ENCODE measurements around the gene WDR37.
"Not testable (repeated sequence)": the region's sequence is repeated elsewhere in the genome, so short reads cannot be mapped to it uniquely, and the experiment has no call there.

The WDR37 gene

GRCh38 chr10:1037098-1037497 lies 19.1 kb upstream of the WDR37 start (continued):
- TF ChIP-seq PRDM10 (tag by site-specific recombination; IDR thresholded peaks at IDR 0.05) (no peak), ZNF660 (tag by site-specific recombination; IDR thresholded peaks at IDR 0.05) (no peak), ZNF670 (tag by site-specific recombination; IDR thresholded peaks at IDR 0.05; ENCODE audit: low read depth) (no peak)

- H3K27ac ChIP-seq (ENCODE audit: extremely low read depth, low read depth, low read length); CTCF ChIA-PET; H3K4me1 ChIP-seq (ENCODE audit: control insufficient read depth, insufficient read depth, low read length); H3K9me3 ChIP-seq (ENCODE audit: control insufficient read depth, insufficient read depth, low read depth, low read length); POLR2A ChIA-PET; H3K4me3 ChIP-seq (ENCODE audit: low read depth, low read length): not testable (repeated sequence)
- H3K36me3 ChIP-seq (ENCODE audit: control insufficient read depth in 2 of 2, insufficient read depth in 1 of 2, low read length in 2 of 2), result peaks cover 38 to 61% of the 10 kb centered on the region in 2 experiments
Observed at GRCh38 chr10:1038769-1039168, 17.4 kb upstream of the WDR37 start.

- Histone ChIP-seq H3K36me3 (ENCODE audit: control insufficient read depth in 2 of 2, insufficient read depth in 1 of 2, low read length in 2 of 2) (peaks cover 38 to 64% of the 10 kb centered on the region in 2 experiments), H3K4me1 (ENCODE audit: control insufficient read depth, insufficient read depth, low read length) (no peaks in the 10 kb centered on the region), H3K27ac (ENCODE audit: extremely low read depth, low read depth, low read length) (no peak overlapping the region), H3K4me3 (ENCODE audit: low read depth, low read length) (no peak overlapping the region), H3K9me3 (ENCODE audit: control insufficient read depth, insufficient read depth, low read depth, low read length) (no peaks in the 10 kb centered on the region)
- ChIA-PET CTCF (no interaction called here), POLR2A (no interaction called here)
- TF ChIP-seq REPIN1 (tag by site-specific recombination; IDR thresholded peaks at IDR 0.05; ENCODE audit: low read depth) (no peak), ZNF10 (tag by site-specific recombination; IDR thresholded peaks at IDR 0.05) (no peak), HOXA7 (CRISPR knock-in tag; IDR thresholded peaks at IDR 0.05; ENCODE audit: borderline replicate concordance) (no peak), CTCF (tag by site-specific recombination; IDR thresholded peaks at IDR 0.05) (no peak), ZNF747 (tag by site-specific recombination; IDR thresholded peaks at IDR 0.05) (no peak), ZIC2 (tag by site-specific recombination; IDR thresholded peaks at IDR 0.05) (peak; percentile 77), GLIS1 (tag by site-specific recombination; IDR thresholded peaks at IDR 0.05) (peak; percentile 35; the same call in 1 of the 2 replicates), ZNF138 (tag by site-specific recombination; IDR thresholded peaks at IDR 0.05; ENCODE audit: borderline replicate concordance) (no peak)
Observed at GRCh38 chr10:1040133-1040532, 16.1 kb upstream of the WDR37 start.

- H3K36me3 ChIP-seq (ENCODE audit: control insufficient read depth in 2 of 2, insufficient read depth in 1 of 2, low read length in 2 of 2), result peaks cover 38 to 60% of the 10 kb centered on the region in 2 experiments
- no peak overlapping the region for H3K27ac ChIP-seq (ENCODE audit: extremely low read depth, low read depth, low read length)
- ChIA-PET POLR2A (no interaction called here), CTCF (no interaction called here)
- H3K4me1 ChIP-seq (ENCODE audit: control insufficient read depth, insufficient read depth, low read length), result no peaks in the 10 kb centered on the region
- H3K4me3 ChIP-seq (ENCODE audit: low read depth, low read length), result no peak overlapping the region
- no peak for TF ChIP-seq ZNF555 (tag by site-specific recombination; conservative IDR thresholded peaks at IDR 0.05)
- TF ChIP-seq ZNF362 (tag by site-specific recombination; IDR thresholded peaks at IDR 0.05), result peak; percentile 45; the same call in 1 of the 2 replicates
- peak; percentile 78; the same call in 1 of the 2 replicates for TF ChIP-seq ATF2 (tag by site-specific recombination; IDR thresholded peaks at IDR 0.05; ENCODE audit: low read depth)
- H3K9me3 ChIP-seq (ENCODE audit: control insufficient read depth, insufficient read depth, low read depth, low read length), result no peaks in the 10 kb centered on the region
Observed at GRCh38 chr10:1041514-1041913, 14.7 kb upstream of the WDR37 start.

All from HEK293 (cell line).